Neural crest cell (in vitro differentiated cells): ENCODE results near the gene ABCA6. TPM values are rescaled to one million over a fixed set of nuclear protein-coding genes. Genes with fewer than 3 reads are reported as not detected.

Source experiments
- DNase-seq: peaks from one replicate; pipeline ENCODE4 v3.0.0; 2021; ENCODE audit warnings: low read depth, mixed read lengths, low spot score
- H3K27ac Mint-ChIP-seq: one replicate; pipeline ENCODE4 v1.8.0; 2021; ENCODE audit warnings: mild to moderate bottlenecking, mixed read lengths; ENCODE audit not compliant: unreplicated experiment
- H3K27me3 Mint-ChIP-seq: 2 replicates; pipeline ENCODE4 v1.8.0; 2021; ENCODE audit warnings: low read depth, mild to moderate bottlenecking, mixed read lengths
- H3K36me3 Mint-ChIP-seq: 2 replicates; pipeline ENCODE4 v1.8.0; 2021; ENCODE audit warnings: low read depth, mild to moderate bottlenecking, mixed read lengths
- H3K4me1 Mint-ChIP-seq: 2 replicates; pipeline ENCODE4 v1.8.0; 2021; ENCODE audit warnings: mixed read lengths
- H3K4me3 Mint-ChIP-seq: one replicate; pipeline ENCODE4 v1.8.0; 2021; ENCODE audit warnings: mild to moderate bottlenecking, mixed read lengths
- H3K9me3 Mint-ChIP-seq: 2 replicates; pipeline ENCODE4 v1.8.0; 2021; ENCODE audit warnings: mixed read lengths
- CTCF ChIP-seq: fragments of 200-600 bp; sonication (generic); conservative IDR thresholded peaks from 2 replicates; pipeline ENCODE4 v1.5.0; 2021; ENCODE audit warnings: antibody characterized with exemption, mild to moderate bottlenecking
- total RNA-seq: library from RNA; stranded (reverse); gene quantifications from 2 replicates; pipeline ENCODE4 v1.2.1, GENCODE V29; 2021

Gene ABCA6
- total RNA-seq, 1 donor from 2014 or later: 0.16 TPM

GRCh38 chr17:69064001-69064400, 77.7 kb downstream of the ABCA6 start:
- no peak for TF ChIP-seq CTCF
- Mint-ChIP-seq H3K27ac (no peak overlapping the region), H3K4me3 (no peak overlapping the region), H3K27me3 (no peaks in the 10 kb centered on the region), H3K9me3 (peaks cover 2% of the 10 kb centered on the region), H3K4me1 (peaks cover 63% of the 10 kb centered on the region), H3K36me3 (no peaks in the 10 kb centered on the region)
- DNase-seq: no peak

DNA sequence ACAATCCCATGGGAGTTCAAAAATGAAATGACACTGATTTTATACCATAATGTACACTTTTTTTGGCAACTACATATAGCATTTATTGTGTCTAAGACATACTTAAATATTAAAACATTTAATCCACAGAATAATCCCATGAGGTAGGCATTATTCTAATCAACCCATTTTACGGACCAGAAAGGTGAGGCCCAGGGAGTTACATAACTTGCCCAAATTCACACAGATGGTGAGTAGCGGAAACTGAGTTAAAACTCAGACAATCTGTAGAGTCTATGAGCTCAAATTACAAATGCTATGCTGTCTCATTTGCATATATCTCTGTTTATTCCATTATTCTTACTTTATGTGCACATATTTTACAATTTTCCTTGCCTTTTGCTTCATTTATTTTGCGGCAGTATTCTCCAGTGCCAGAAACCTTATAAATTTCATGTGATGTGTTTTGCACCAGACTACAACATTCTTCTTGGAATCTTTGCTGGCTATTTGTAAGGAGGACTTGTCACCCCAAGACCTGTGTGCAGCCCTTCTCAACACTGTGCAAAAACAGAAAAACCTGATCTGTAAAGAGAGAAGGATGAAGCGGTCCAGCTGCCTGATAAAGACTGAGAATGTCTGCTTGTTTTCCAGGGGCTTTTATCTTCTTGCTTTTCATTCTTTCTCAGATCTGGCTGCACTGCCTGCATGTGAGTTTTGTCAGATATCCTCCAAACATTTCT, 78.7 kb downstream of the ABCA6 start:
- Mint-ChIP-seq H3K27me3 (no peaks in the 10 kb centered on the region), H3K36me3 (no peaks in the 10 kb centered on the region), H3K4me3 (no peak overlapping the region), H3K4me1 (peaks cover 57% of the 10 kb centered on the region), H3K27ac (no peak overlapping the region), H3K9me3 (peaks cover 6% of the 10 kb centered on the region)
- no peak for DNase-seq
- no peak for TF ChIP-seq CTCF

GRCh38 chr17:69061721-69062556, 79.8 kb downstream of the ABCA6 start:
- peaks cover 1% of the 10 kb centered on the region for H3K36me3 Mint-ChIP-seq
- no peaks in the 10 kb centered on the region for H3K27me3 Mint-ChIP-seq
- no peak for DNase-seq
- no peak for TF ChIP-seq CTCF
- peaks cover 10% of the 10 kb centered on the region for H3K9me3 Mint-ChIP-seq
- no peak overlapping the region for H3K27ac Mint-ChIP-seq
- H3K4me3 Mint-ChIP-seq: no peak overlapping the region
- H3K4me1 Mint-ChIP-seq: peaks cover 51% of the 10 kb centered on the region

DNA sequence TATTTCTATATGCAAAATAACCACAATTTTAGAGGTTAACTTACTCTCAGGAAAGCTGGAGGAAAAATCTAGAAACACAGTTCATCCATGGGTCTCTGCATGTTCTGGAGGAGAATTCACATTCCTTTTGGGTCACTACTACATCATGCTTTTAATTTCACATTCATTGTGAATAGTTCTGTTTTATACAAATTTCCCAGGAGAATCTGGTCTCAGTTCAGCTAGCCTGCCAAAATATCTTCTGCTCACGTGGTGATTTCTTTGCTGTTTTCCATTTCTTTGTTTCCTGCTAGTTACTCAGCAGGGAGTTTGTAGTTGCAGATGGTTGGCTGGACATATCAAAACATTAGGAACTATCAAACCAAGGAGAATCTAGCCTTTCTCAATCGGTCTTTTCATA, 80.9 kb downstream of the ABCA6 start, which contains the start of gene ABCA9:
ABCA9 (minus strand) TSS at position 106 of the 400 bp plus-strand sequence. CDS start 9,801 bp downstream, outside the sequence.
- no peak for DNase-seq
- Mint-ChIP-seq H3K4me3 (no peak within 1 kb of the TSS), H3K27ac (peak within 1 kb of the TSS; percentile 39), H3K27me3 (no peaks in the 10 kb centered on the region), H3K9me3 (peaks cover 19% of the 10 kb centered on the region), H3K36me3 (peaks cover 9% of the 10 kb centered on the region), H3K4me1 (peaks cover 41% of the 10 kb centered on the region)
- TF ChIP-seq CTCF: no peak

- Mint-ChIP-seq H3K27me3 (no peaks in the 10 kb centered on the region), H3K36me3 (peaks cover 13% of the 10 kb centered on the region)
Measured at GRCh38 chr17:69059458-69060175, 82.1 kb downstream of the ABCA6 start.

More at GRCh38 chr17:69059458-69060175, 82.1 kb downstream of the ABCA6 start:
- Mint-ChIP-seq H3K27ac (no peak overlapping the region), H3K9me3 (peaks cover 23% of the 10 kb centered on the region), H3K4me1 (peaks cover 41% of the 10 kb centered on the region), H3K4me3 (no peak overlapping the region)
- TF ChIP-seq CTCF: no peak
- no peak for DNase-seq
